ENCODE data around the gene HJURP.

The HJURP gene

GRCh38 chr2:233829193-233830110, 24.9 kb downstream of the HJURP start:
- DNase-seq (ENCODE audit: low spot score): no peak

GRCh38 chr2:233828546-233829192, 25.7 kb downstream of the HJURP start:
- DNase-seq (ENCODE audit: low spot score): no peak

- no peak for DNase-seq (ENCODE audit: low spot score)
Measured at GRCh38 chr2:233824373-233824772, 30.0 kb downstream of the HJURP start.

GRCh38 chr2:233823731-233824121, 30.6 kb downstream of the HJURP start:
- DNase-seq (ENCODE audit: low spot score): no peak

GRCh38 chr2:233822781-233823730, 31.3 kb downstream of the HJURP start:
- DNase-seq (ENCODE audit: low spot score): no peak

- no peak for DNase-seq (ENCODE audit: low spot score)
Measured at GRCh38 chr2:233822101-233822771, 32.1 kb downstream of the HJURP start.

GRCh38 chr2:233821709-233822100, 32.6 kb downstream of the HJURP start:
- DNase-seq (ENCODE audit: low spot score): no peak

GRCh38 chr2:233821196-233821595, 33.1 kb downstream of the HJURP start:
- DNase-seq (ENCODE audit: low spot score): no peak

- DNase-seq (ENCODE audit: low spot score): no peak
Measured at GRCh38 chr2:233820774-233821105, 33.6 kb downstream of the HJURP start.

- DNase-seq (ENCODE audit: low spot score): no peak
Measured at GRCh38 chr2:233819884-233820773, 34.2 kb downstream of the HJURP start.

GRCh38 chr2:233818639-233819621, 35.4 kb downstream of the HJURP start:
- DNase-seq (ENCODE audit: low spot score): no peak

GRCh38 chr2:233817995-233818638, 36.2 kb downstream of the HJURP start:
- DNase-seq (ENCODE audit: low spot score): no peak

- DNase-seq (ENCODE audit: low spot score): no peak
Measured at GRCh38 chr2:233817361-233817911, 36.9 kb downstream of the HJURP start.

- DNase-seq (ENCODE audit: low spot score): no peak
Measured at GRCh38 chr2:233816771-233817170, 37.6 kb downstream of the HJURP start.

GRCh38 chr2:233816334-233816733, 38.0 kb downstream of the HJURP start:
- no peak for DNase-seq (ENCODE audit: low spot score)

GRCh38 chr2:233815861-233816260, 38.5 kb downstream of the HJURP start:
- DNase-seq (ENCODE audit: low spot score): no peak

- no peak for DNase-seq (ENCODE audit: low spot score)
Measured at GRCh38 chr2:233814056-233814835, 40.1 kb downstream of the HJURP start.

Measured in kidney capillary endothelial cell (primary cell).